NT2/D1 (cell line): ENCODE measurements around the gene PATZ1.

Experiments
- DNase-seq: peaks from one replicate; pipeline ENCODE4 v3.0.0-alpha.2; 2011; ENCODE audit warnings: low read depth, low spot score
- H3K27me3 ChIP-seq: 2 replicates; pipeline ENCODE4 v1.6.0; 2011; ENCODE audit warnings: mild to moderate bottlenecking; ENCODE audit not compliant: insufficient read length, insufficient read depth
- H3K36me3 ChIP-seq: 2 replicates; pipeline ENCODE4 v1.6.1; 2011; ENCODE audit warnings: mild to moderate bottlenecking, low read length, mixed read lengths; ENCODE audit not compliant: insufficient read depth, insufficient read length
- H3K4me1 ChIP-seq: 2 replicates; pipeline ENCODE4 v1.5.1; 2011; ENCODE audit not compliant: insufficient read depth, insufficient read length
- H3K4me3 ChIP-seq: 2 replicates; pipeline ENCODE4 v1.5.1; 2011; ENCODE audit warnings: low read depth; ENCODE audit not compliant: insufficient read length
- H3K9ac ChIP-seq: 2 replicates; pipeline ENCODE4 v1.6.0; 2011; ENCODE audit warnings: low read depth; ENCODE audit not compliant: insufficient read length
- H3K9me3 ChIP-seq: 2 replicates; pipeline ENCODE4 v1.5.1; 2011; ENCODE audit warnings: mild to moderate bottlenecking, low read length; ENCODE audit not compliant: insufficient read depth
- SUZ12 ChIP-seq: IDR thresholded peaks from 2 replicates; pipeline ENCODE4 v1.6.1; 2011; ENCODE audit not compliant: insufficient read length, insufficient read depth; ENCODE audit errors: extremely low read depth
- YY1 ChIP-seq: IDR thresholded peaks from 2 replicates; pipeline ENCODE4 v1.6.1; 2011; ENCODE audit not compliant: insufficient read length, insufficient read depth
- ZNF274 ChIP-seq: IDR thresholded peaks from 2 replicates; pipeline ENCODE4 v1.6.1; 2011; ENCODE audit warnings: mild to moderate bottlenecking, low read depth, low read length

The PATZ1 gene

GRCh38 chr22:31284281-31285155 is 61.6 kb downstream of the PATZ1 start:
- TF ChIP-seq SUZ12, result no peak
- Histone ChIP-seq H3K36me3 (peaks cover 10% of the 10 kb centered on the region), H3K9me3 (no peaks in the 10 kb centered on the region), H3K9ac (no peak overlapping the region), H3K4me3 (no peak overlapping the region), H3K27me3 (peaks cover 13% of the 10 kb centered on the region), H3K4me1 (peaks cover 5% of the 10 kb centered on the region)
- DNase-seq, result no peak

- TF ChIP-seq ZNF274 (no peak), YY1 (no peak), SUZ12 (no peak)
- Histone ChIP-seq H3K4me1 (peaks cover 5% of the 10 kb centered on the region), H3K9me3 (no peaks in the 10 kb centered on the region), H3K36me3 (peaks cover 25% of the 10 kb centered on the region), H3K27me3 (no peaks in the 10 kb centered on the region), H3K4me3 (no peak overlapping the region), H3K9ac (no peak overlapping the region)
- DNase-seq, result no peak
Measured at GRCh38 chr22:31282748-31283468, 63.2 kb downstream of the PATZ1 start.

GRCh38 chr22:31281733-31282132 is 64.4 kb downstream of the PATZ1 start:
- no peak for DNase-seq
- H3K4me1 ChIP-seq, result peaks cover 5% of the 10 kb centered on the region

GRCh38 chr22:31279821-31280505 is 66.2 kb downstream of the PATZ1 start:
- Histone ChIP-seq H3K4me3 (no peak overlapping the region), H3K36me3 (peaks cover 41% of the 10 kb centered on the region), H3K4me1 (peaks cover 2% of the 10 kb centered on the region), H3K9me3 (no peaks in the 10 kb centered on the region), H3K9ac (no peak overlapping the region), H3K27me3 (no peaks in the 10 kb centered on the region)
- no peak for DNase-seq
- TF ChIP-seq ZNF274 (no peak), SUZ12 (no peak), YY1 (no peak)

More at GRCh38 chr22:31281733-31282132, 64.4 kb downstream of the PATZ1 start:
- H3K36me3 ChIP-seq, result peaks cover 32% of the 10 kb centered on the region
- TF ChIP-seq SUZ12 (no peak), ZNF274 (no peak)
- H3K27me3 ChIP-seq, result no peaks in the 10 kb centered on the region
- H3K4me3 ChIP-seq, result no peak overlapping the region
- H3K9ac ChIP-seq, result no peak overlapping the region
- no peaks in the 10 kb centered on the region for H3K9me3 ChIP-seq

GRCh38 chr22:31279327-31279669 is 66.8 kb downstream of the PATZ1 start:
- Histone ChIP-seq H3K9me3 (no peaks in the 10 kb centered on the region), H3K9ac (no peak overlapping the region), H3K4me3 (no peak overlapping the region), H3K27me3 (no peaks in the 10 kb centered on the region), H3K36me3 (peaks cover 46% of the 10 kb centered on the region), H3K4me1 (no peaks in the 10 kb centered on the region)
- TF ChIP-seq YY1 (no peak), SUZ12 (no peak), ZNF274 (no peak)
- no peak for DNase-seq

GRCh38 chr22:31278626-31279326 is 67.4 kb downstream of the PATZ1 start:
- TF ChIP-seq YY1, result no peak
- no peak overlapping the region for H3K9ac ChIP-seq
- no peak overlapping the region for H3K4me3 ChIP-seq
- H3K9me3 ChIP-seq, result no peaks in the 10 kb centered on the region
- H3K4me1 ChIP-seq, result no peaks in the 10 kb centered on the region
- no peak for DNase-seq
- H3K27me3 ChIP-seq, result no peaks in the 10 kb centered on the region
- peaks cover 51% of the 10 kb centered on the region for H3K36me3 ChIP-seq

- no peaks in the 10 kb centered on the region for H3K27me3 ChIP-seq
- DNase-seq, result no peak
- no peak overlapping the region for H3K9ac ChIP-seq
- no peak overlapping the region for H3K4me3 ChIP-seq
- peaks cover 57% of the 10 kb centered on the region for H3K36me3 ChIP-seq
- H3K9me3 ChIP-seq, result no peaks in the 10 kb centered on the region
- no peaks in the 10 kb centered on the region for H3K4me1 ChIP-seq
- no peak for TF ChIP-seq ZNF274
- TF ChIP-seq YY1, result no peak
- TF ChIP-seq SUZ12, result no peak
Measured at GRCh38 chr22:31278151-31278621, 68.0 kb downstream of the PATZ1 start.
